ENCODE measurements around the gene FAM110A.

The FAM110A gene

GRCh38 chr20:833450-834150 is at the start of gene FAM110A:
FAM110A (plus strand) TSS chr20:833715; CDS start chr20:844805, 11,090 bp downstream.
- no peak for TF ChIP-seq CTCF (conservative IDR thresholded peaks at IDR 0.05; ENCODE audit: low read depth, low read length)

GRCh38 chr20:787825-788224 is 45.7 kb upstream of the FAM110A start:
- no peak for TF ChIP-seq CTCF (conservative IDR thresholded peaks at IDR 0.05; ENCODE audit: low read depth, low read length)
- no peak overlapping the region for H3K4me3 ChIP-seq (IDR thresholded peaks at IDR 0.05; ENCODE audit: insufficient read depth, low read depth, low read length)
- no peak overlapping the region for H3K4me2 ChIP-seq
- H3K27ac ChIP-seq: no peak overlapping the region
- no peak overlapping the region for H2AFZ ChIP-seq (ENCODE audit: low read depth)
- no peaks in the 10 kb centered on the region for H3K27me3 ChIP-seq (ENCODE audit: insufficient read depth, low read depth)
- H3K4me1 ChIP-seq (ENCODE audit: low read depth, poor library complexity, severe bottlenecking): no peaks in the 10 kb centered on the region
- H3K9ac ChIP-seq: no peak overlapping the region
- no peaks in the 10 kb centered on the region for H3K79me2 ChIP-seq (ENCODE audit: insufficient read depth, low read depth)
- H3K36me3 ChIP-seq (ENCODE audit: insufficient read depth): no peaks in the 10 kb centered on the region
- H4K20me1 ChIP-seq (ENCODE audit: insufficient read depth): no peaks in the 10 kb centered on the region

More at GRCh38 chr20:833450-834150, at the start of gene FAM110A:
- peak within 1 kb of the TSS; percentile 97 for H3K4me2 ChIP-seq
- H3K27ac ChIP-seq: peak within 1 kb of the TSS; percentile 57
- H3K4me1 ChIP-seq (ENCODE audit: low read depth, poor library complexity, severe bottlenecking): peaks cover 80% of the 10 kb centered on the region
- H4K20me1 ChIP-seq (ENCODE audit: insufficient read depth): no peaks in the 10 kb centered on the region
- H3K4me3 ChIP-seq (IDR thresholded peaks at IDR 0.05; ENCODE audit: insufficient read depth, low read depth, low read length): no peak within 1 kb of the TSS
- H3K27me3 ChIP-seq (ENCODE audit: insufficient read depth, low read depth): no peaks in the 10 kb centered on the region
- peak within 1 kb of the TSS; percentile 60 for H2AFZ ChIP-seq (ENCODE audit: low read depth)
- H3K9ac ChIP-seq: peak within 1 kb of the TSS; percentile 79
- H3K79me2 ChIP-seq (ENCODE audit: insufficient read depth, low read depth): peaks cover 48% of the 10 kb centered on the region
- H3K36me3 ChIP-seq (ENCODE audit: insufficient read depth): no peaks in the 10 kb centered on the region

GRCh38 chr20:791056-791455 is 42.5 kb upstream of the FAM110A start:
- no peak overlapping the region for H3K27ac ChIP-seq
- no peaks in the 10 kb centered on the region for H4K20me1 ChIP-seq (ENCODE audit: insufficient read depth)
- no peak overlapping the region for H3K4me3 ChIP-seq (IDR thresholded peaks at IDR 0.05; ENCODE audit: insufficient read depth, low read depth, low read length)
- H3K4me2 ChIP-seq: no peak overlapping the region
- H3K4me1 ChIP-seq (ENCODE audit: low read depth, poor library complexity, severe bottlenecking): no peaks in the 10 kb centered on the region
- H3K36me3 ChIP-seq (ENCODE audit: insufficient read depth): no peaks in the 10 kb centered on the region
- no peak for TF ChIP-seq CTCF (conservative IDR thresholded peaks at IDR 0.05; ENCODE audit: low read depth, low read length)
- H3K9ac ChIP-seq: no peak overlapping the region
- H3K27me3 ChIP-seq (ENCODE audit: insufficient read depth, low read depth): no peaks in the 10 kb centered on the region
- no peaks in the 10 kb centered on the region for H3K79me2 ChIP-seq (ENCODE audit: insufficient read depth, low read depth)
- H2AFZ ChIP-seq (ENCODE audit: low read depth): no peak overlapping the region

GRCh38 chr20:792248-792647 is 41.3 kb upstream of the FAM110A start:
- no peak overlapping the region for H3K9ac ChIP-seq
- no peaks in the 10 kb centered on the region for H3K4me1 ChIP-seq (ENCODE audit: low read depth, poor library complexity, severe bottlenecking)
- no peak overlapping the region for H3K4me3 ChIP-seq (IDR thresholded peaks at IDR 0.05; ENCODE audit: insufficient read depth, low read depth, low read length)
- no peaks in the 10 kb centered on the region for H4K20me1 ChIP-seq (ENCODE audit: insufficient read depth)
- no peaks in the 10 kb centered on the region for H3K79me2 ChIP-seq (ENCODE audit: insufficient read depth, low read depth)
- TF ChIP-seq CTCF (conservative IDR thresholded peaks at IDR 0.05; ENCODE audit: low read depth, low read length): no peak
- H3K27me3 ChIP-seq (ENCODE audit: insufficient read depth, low read depth): no peaks in the 10 kb centered on the region
- no peak overlapping the region for H3K27ac ChIP-seq
- no peak overlapping the region for H3K4me2 ChIP-seq
- H3K36me3 ChIP-seq (ENCODE audit: insufficient read depth): no peaks in the 10 kb centered on the region
- no peak overlapping the region for H2AFZ ChIP-seq (ENCODE audit: low read depth)
